HG02970 (cell line): ENCODE data around the gene RABL2B.

Experiments
- ATAC-seq: cut with Tn5 transposase; IDR thresholded peaks from one replicate; pipeline ENCODE4 v1.9.1; 2021; ENCODE audit warnings: mild to moderate bottlenecking, moderate library complexity, moderate number of reproducible peaks; ENCODE audit not compliant: unreplicated experiment, low FRiP score

Gene RABL2B

DNA sequence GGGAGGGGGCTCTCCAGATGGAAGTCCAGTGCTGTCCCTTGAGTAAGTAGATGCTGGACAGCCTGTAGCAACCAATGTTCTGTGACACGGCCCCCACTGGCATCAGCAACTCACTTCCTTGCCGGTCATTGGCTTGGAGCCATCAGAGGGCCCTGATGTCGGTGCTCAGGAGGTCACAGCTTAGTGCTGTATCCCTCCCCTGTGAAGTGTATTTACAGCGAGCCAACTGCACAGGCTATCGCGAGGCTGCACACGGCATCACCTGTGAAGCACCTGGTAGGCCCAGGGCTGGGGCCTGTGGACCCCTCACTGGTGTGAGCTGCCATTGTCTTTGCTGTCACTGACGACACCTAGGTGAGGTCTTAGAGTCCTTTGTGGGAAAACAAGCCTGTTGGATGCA lies 58.8 kb downstream of the RABL2B start:
- ATAC-seq = no peak

DNA sequence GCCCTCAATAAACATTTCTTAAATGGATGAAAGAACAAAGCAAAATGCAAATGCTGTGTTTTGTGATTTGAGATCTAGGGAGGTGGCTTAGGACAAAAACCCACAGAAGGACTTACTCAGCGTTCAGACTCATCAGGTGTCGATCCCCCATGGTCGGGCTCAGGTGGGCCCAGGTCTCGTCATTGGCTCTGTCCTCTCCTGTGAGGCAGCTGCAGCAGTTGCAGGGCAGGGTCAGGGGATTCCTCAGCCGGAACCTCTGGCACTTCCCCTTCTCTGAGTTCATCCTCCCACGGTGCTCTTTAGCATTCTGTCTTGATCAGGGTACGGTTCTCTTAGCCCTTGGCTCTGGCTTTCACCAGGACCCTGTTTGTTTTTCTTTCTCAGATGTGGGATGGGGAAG lies 59.4 kb downstream of the RABL2B start:
- ATAC-seq = no peak

DNA sequence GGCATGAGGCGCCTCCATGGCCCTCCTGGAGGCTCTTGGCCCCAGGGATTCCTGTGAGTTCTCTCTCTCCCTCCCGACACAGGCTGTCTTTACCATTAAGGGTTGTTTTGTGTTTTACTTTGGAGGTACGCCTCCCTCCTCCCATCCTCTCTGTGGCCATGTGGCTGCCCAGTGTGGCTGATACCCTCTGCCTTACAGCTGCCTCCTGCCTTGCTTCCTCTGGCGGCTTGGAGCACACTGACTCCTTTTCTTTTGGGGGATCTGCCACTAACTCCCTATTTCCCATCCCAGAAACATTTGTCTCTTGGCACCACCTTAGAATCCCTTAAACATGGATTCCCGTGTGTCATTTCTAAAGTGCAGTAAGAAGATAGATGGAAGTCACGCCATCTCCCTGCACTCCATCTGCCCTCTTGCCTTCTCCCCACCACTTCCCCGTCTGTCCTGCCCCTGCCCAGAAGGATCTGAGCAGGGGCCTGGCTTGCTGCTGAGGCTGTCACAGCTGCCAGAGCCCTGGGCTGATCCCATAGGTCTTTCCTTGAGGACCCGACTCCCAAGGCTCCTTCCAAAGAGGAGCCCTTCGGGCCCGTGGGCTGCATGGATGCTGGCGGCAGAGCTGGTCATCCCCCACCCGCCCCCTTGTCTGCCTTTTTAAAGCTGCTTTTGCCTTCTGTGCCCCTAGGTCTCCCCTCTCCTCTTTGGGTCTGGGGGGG lies 60.6 kb downstream of the RABL2B start:
- no peak for ATAC-seq

DNA sequence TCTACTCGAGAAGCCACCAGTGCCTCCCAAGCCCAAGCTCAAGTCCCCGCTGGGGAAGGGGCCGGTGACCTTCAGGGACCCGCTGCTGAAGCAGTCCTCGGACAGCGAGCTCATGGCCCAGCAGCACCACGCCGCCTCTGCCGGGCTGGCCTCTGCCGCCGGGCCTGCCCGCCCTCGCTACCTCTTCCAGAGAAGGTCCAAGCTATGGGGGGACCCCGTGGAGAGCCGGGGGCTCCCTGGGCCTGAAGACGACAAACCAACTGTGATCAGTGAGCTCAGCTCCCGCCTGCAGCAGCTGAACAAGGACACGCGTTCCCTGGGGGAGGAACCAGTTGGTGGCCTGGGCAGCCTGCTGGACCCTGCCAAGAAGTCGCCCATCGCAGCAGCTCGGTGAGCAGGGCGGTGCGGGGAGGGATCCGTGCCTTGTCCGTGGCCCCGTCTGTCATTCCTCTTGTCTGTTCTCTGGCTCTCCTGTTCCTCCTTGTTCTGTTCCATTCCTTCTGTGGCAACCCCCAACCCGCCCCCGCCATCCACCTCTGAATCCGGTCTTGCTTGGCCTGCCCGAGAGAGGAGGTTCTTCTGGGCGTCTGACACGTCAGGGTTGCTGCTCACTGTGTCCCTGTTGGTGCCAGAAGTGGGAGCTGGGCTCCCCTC lies 61.3 kb downstream of the RABL2B start:
- ATAC-seq = no peak

DNA sequence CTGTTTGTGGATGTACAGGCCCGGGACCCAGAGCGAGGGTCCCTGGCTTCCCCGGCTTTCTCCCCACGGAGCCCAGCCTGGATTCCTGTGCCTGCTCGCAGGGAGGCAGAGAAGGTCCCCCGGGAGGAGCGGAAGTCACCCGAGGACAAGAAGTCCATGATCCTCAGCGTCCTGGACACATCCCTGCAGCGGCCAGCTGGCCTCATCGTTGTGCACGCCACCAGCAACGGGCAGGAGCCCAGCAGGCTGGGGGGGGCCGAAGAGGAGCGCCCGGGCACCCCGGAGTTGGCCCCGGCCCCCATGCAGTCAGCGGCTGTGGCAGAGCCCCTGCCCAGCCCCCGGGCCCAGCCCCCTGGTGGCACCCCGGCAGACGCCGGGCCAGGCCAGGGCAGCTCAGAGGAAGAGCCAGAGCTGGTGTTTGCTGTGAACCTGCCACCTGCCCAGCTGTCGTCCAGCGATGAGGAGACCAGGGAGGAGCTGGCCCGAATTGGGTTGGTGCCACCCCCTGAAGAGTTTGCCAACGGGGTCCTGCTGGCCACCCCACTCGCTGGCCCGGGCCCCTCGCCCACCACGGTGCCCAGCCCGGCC lies 62.1 kb downstream of the RABL2B start:
- ATAC-seq = no peak

DNA sequence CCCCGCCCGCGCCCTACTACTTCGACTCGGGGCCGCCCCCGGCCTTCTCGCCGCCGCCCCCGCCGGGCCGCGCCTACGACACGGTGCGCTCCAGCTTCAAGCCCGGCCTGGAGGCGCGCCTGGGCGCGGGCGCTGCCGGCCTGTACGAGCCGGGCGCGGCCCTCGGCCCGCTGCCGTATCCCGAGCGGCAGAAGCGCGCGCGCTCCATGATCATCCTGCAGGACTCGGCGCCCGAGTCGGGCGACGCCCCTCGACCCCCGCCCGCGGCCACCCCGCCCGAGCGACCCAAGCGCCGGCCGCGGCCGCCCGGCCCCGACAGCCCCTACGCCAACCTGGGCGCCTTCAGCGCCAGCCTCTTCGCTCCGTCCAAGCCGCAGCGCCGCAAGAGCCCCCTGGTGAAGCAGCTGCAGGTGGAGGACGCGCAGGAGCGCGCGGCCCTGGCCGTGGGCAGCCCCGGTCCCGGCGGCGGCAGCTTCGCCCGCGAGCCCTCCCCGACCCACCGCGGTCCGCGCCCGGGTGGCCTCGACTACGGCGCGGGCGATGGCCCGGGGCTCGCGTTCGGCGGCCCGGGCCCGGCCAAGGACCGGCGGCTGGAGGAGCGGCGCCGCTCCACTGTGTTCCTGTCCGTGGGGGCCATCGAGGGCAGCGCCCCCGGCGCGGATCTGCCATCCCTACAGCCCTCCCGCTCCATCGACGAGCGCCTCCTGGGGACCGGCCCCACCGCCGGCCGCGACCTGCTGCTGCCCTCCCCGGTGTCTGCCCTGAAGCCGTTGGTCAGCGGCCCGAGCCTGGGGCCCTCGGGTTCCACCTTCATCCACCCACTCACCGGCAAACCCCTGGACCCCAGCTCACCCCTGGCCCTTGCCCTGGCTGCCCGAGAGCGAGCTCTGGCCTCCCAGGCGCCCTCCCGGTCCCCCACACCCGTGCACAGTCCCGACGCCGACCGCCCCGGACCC lies 62.9 kb downstream of the RABL2B start:
- no peak for ATAC-seq

DNA sequence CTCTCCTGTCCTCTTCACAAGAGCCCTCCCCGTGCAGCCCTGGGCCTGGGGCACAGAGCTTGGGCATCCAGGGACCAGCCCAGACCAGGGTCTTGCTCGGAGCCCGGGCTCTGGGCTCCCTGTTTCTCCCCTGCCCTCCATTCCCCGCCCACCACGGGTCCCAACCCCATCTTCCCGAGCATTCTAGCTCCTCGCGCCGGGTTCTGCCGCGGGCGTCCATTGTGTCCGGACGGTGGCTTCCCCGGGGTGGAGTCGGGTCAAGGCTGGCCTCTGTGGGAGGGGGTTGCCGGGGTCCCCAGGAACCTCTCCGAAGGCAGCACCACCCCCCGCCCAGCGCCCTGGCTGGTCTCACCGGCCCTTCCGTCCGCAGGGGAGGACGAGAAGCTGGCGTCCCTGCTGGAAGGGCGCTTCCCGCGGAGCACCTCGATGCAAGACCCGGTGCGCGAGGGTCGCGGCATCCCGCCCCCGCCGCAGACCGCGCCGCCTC lies 63.6 kb downstream of the RABL2B start:
- ATAC-seq = no peak

DNA sequence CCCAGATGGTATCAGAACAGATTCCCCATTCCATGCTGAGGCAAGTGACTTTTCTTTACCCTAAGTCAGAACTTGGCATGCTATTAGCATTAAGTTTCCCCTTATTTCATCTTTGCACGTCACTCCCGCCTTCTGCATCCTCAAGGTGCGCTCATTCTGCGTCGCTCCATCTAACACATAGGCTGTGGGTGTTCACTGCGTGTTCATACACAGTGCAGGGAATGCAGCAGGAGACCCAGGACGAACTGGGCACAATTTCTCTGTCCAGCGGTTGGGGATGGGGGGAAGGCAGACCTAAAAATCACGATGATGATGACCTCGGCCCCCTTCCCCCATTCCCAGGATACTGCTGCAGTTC lies 65.1 kb downstream of the RABL2B start:
- no peak for ATAC-seq

DNA sequence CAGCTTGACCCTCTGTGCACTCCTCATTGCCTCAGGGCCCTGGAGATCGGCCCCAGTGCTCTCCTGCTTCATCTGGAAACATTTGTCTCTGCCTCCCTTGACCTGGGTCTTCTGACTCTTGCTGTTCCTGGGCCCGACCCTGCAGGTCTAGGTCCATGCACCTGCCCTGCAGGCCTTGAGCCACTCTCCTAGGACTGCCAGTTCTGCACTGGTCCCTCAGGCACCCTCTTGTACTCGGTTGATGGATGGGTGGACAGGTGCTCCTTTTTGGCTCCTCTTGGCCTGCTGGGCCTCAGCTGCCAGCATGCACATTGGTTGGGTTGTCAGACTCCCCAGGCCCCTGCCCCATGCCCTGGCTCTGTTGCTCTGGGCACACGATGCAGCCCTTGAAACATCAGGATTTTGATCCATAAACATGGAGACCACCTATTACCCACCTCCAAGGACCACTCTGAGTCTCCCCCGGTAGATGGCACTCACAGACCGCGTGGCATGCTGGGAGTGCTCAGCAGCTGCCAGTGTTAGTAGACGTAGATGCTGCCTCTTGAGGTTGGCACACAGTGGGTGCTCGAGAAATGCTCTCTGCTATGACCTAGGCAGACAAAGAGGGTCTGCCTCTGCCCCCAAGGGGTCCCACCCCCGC lies 65.6 kb downstream of the RABL2B start:
- no peak for ATAC-seq
